ENCODE results near the gene FBLN1. TPM values are rescaled to one million over a fixed set of nuclear protein-coding genes. Genes with fewer than 3 reads are reported as not detected.
"Not testable (repeated sequence)": the region's sequence is repeated elsewhere in the genome, so short reads cannot be mapped to it uniquely, and the experiment has no call there.

FBLN1 gene
- total RNA-seq, 1 donor from 2014 or later = 93.3 TPM

DNA sequence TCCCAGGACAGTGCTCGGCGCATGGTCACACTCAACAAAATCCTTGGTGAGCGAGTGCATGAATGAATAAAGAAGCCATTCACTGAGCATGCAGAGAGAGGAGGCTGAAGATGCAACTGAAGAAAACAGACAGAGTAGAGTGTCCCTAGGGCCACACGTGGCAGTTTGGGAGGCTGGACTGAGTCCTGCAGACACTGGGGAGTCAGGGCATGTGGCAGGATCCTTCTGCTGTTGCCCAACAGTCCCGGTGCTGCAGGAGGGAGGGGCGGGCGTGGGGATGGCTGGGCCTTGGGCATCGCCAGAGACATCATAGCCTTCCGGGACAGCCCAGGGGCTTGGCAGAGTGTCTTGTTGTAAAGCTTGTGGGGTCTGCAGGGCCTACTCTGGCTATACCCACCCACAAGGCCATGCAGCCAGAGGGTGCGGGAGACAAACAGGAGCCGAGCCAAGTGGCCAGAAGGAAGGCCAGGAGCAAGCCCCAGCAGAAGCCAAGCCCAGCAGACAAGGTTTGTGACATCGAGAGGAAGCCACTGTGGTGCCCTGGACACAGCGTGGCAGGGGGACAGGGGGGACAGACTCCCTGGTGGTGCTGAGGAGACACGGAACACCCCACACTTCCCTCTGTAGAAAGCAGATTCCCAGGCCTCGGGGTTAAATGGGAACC, 26.7 kb upstream of the FBLN1 start:
- DNase-seq (no peak), ATAC-seq (peak; percentile 29)
- intact Hi-C loops (cut with micrococcal nuclease) = no loop called here

DNA sequence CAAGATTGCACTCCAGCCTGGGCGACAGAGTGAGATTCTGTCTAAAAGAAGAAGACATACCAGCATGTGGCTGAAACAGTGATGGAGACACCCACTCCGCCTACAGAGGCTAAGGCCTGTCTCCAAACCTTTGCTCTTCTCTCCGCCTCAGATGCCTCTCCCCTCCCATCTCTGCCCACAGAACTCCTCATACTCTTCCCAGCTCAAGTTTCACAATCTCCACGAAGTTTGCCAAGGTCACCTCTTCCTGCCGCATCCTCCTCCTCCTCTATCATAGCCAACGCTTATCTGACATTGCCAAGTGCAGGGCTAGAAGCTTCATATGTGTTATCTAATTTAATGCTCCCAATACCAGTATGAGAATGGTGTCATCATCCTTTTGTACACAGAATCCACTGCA, 25.9 kb upstream of the FBLN1 start:
- ATAC-seq (no peak), DNase-seq (no peak)
- intact Hi-C loops (cut with micrococcal nuclease) = no loop called here

DNA sequence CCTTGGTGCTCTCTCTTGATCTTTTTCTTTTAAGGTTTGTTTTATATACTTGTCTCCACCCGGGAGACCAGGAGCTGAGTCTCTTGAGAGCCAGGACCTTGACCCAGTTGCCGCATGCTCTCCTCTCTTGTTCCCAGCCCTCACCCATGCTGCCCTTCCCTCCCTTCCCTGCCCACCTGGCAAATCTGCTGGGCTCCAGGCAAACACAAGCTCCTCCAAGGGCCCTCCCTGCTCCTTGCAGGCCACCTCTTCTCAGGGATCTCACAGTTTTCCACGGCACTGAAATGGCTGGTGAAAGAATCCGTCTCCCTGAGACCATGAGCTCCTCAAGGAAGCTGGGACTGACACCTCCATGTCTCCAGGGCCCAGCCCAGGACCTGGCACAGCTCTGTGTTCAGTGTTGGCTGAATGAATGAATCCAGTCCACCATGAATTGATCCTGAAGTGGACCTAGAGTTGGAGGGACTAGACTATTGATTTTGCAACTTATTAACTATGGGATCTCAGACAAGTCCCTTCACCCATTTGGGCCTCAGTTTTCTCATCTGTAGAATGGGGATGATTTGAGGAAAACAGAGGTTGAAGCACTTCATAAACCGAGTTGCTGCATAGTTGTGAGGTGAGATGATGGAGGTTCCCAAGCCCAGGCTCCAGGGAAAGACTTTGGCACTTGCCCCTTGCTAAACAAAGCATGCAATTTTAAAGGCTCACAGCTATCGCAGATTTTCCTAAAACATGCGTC, 25.1 kb upstream of the FBLN1 start:
- no peak for ATAC-seq
- intact Hi-C loops (cut with micrococcal nuclease) = no loop called here
- no peak for DNase-seq

DNA sequence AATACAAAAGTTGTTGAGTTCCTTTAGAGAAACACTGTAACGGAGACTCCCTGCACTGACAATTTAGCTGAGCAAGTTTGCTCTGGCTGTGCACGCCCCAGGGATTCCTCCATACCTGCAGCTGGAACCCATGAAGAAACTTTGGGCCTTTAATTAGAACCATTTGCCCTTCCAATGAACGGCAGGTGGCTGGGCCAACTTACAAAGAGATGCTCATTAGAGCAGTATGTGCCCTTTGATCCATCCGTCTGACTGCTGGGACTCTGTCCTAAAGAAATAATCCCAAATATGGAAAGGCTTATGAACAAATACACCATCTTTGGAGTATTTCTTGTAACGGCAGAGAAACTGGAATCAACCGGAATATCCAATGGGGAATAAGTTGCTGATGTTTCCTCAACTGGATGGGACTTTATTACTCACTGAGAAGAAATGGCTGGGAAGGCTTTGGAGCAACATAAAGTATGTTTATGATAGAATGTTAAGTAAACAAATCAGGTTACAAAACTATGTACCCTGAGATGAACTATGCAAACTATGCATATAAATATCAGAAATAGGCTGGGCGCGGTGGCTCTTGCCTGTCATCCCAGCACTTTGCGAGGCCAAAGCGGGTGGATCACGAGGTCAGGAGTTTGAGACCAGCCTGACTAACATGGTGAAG, 24.4 kb upstream of the FBLN1 start:
- DNase-seq (no peak), ATAC-seq (peak; percentile 52)
- intact Hi-C loops (cut with micrococcal nuclease) = no loop called here

DNA sequence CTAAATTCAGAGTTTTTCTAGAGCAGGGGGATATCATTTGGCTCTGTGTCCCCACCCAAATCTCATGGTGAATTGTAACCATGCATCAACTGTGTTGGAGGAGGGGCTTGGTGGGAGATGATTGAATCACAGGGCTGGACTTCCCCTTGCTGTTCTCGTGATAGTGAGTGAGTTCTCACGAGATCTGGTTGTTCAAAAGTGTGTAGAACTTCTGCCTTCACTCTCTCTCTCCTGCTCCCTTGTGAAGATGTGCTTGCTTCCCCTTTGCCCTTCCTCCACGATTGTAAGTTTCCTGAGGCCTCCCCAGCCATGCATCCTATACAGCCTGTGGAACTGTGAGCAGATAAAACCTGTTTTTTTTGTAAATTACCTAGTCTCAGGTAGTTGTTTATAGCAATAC, 22.0 kb upstream of the FBLN1 start:
- intact Hi-C loops (cut with micrococcal nuclease) = no loop called here
- no peak for DNase-seq
- ATAC-seq = no peak

DNA sequence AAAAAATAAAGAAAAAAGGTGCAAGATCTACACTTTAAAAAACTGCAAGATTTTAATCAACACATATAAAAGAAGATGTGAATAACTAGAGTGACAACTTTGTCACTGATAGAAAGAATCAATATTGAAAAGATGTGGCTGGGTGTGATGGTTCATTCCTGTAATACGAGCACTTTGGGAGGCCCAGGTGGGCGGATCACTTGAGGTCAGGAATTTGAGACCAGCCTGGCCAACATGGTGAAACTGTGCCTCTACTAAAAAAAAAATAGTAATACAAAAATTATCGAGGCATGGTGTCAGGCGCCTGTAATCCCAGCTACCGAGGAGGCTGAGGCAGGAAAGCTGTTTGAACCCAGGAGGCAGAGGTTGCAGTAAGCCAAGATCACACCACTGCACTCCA, 21.0 kb upstream of the FBLN1 start:
- intact Hi-C loops (cut with micrococcal nuclease) = no loop called here

DNA sequence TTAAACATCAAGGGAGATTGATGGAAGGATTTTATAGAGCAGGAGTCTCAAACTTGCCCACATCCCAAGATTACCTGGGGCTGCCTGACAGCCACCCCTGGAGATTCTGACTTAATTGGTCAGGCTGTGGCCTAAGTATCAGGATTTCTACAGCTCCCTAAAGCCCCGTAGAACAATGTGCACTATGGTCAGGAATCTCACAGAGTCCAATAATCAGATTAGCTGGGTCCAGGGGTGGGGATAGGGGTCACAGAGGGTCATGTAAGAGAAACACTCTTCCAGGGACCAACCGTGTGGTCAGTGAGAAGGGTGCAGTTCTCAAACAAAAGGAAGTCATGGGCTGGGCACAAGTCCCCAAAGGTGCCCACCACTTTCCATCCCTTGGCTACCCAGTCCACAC, 20.5 kb upstream of the FBLN1 start:
- intact Hi-C loops (cut with micrococcal nuclease) = no loop called here
- DNase-seq = no peak

More for the DNA sequence above, 21.0 kb upstream of the FBLN1 start:
- DNase-seq = no peak
- ATAC-seq = no peak

DNA sequence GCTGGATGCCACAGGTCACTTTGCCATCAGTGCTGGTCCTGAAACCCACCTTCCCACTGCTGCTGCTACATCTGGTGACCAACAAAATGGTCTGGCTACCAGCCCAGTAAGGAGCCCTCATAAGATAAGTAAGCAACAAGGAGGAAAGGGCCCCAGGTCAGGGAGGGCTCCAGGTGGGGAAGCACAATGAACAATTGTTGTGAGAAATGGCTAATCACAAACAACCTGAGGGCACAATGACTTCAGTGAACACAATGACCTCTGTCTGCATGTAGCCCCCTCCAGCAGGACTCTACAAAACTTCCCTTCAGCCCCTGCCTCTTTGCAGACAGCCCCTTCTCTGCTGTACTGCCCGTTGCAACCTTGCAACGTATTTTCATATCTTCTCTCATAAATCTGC, 19.4 kb upstream of the FBLN1 start:
- intact Hi-C loops (cut with micrococcal nuclease) = no loop called here
- no peak for ATAC-seq
- DNase-seq = no peak

More for the DNA sequence above, 20.5 kb upstream of the FBLN1 start:
- ATAC-seq = no peak

DNA sequence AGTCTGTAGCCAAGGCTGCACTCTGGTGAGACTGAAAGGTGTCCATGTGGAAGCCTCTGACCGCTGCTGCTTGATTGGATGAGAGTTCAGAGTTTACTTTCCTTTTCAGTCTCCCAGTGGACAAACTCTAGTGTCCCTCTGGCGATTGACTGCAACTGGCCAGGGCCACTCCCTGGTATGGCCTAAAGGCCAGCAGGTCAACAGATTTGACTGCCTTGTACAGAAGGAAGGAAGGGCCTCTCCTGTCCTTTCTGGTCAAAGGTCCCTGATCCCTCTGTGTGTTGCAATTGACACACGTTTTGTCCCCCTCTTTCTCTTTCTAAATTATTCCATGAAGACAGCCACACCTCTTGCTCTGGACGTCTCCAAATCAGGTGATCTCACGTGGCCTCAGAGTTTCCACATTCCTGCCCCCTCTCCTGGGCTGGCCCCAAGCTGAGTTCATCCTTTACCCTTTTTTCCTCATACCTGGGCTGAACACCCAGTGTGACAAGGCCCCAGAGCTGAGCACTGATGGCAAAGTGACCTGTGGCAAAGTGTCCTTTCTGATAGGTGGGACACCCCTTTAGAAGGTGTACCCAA, 18.7 kb upstream of the FBLN1 start:
- intact Hi-C loops (cut with micrococcal nuclease) = no loop called here
- no peak for DNase-seq
- ATAC-seq = no peak

DNA sequence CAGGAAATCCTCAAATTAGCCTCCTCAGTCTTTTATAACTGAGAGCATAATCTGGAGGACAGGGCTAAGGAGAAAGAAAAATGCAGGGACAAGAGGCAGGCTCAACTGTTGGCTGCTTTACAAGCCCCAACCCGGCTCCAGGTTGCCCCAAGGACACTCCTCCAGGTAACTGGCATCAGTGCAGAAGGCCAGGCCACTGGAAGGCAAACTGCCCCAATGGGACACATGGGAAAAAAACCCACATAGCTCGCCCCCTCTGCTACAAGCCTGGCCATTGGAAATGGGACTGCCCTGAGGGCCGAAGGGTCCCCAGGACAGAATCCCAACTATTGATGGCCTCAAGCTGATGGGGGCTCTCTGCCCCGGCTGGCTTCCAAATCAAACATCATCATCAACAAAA, 17.9 kb upstream of the FBLN1 start:
- intact Hi-C loops (cut with micrococcal nuclease) = no loop called here
- ATAC-seq = no peak
- DNase-seq = no peak

DNA sequence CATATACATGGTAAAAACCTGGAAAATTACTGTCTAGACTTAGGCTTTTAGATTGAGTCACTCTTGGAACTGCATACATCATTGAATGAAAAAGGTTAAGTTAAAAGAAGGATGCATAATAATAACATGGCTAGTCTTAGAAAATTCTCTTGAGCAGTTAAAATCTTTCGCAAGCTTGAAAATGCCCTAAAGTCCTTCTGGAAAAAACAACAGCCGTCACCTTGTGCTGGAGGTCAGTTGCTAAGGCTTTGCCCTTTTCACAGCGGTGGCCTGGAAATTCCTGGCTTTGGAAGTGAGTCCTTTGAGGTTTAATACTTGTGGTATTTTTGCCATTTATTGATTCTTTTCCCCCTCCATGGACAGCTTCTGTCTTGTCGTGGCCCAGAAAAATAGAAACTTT, 17.4 kb upstream of the FBLN1 start:
- DNase-seq (no peak), ATAC-seq (no peak)
- intact Hi-C loops (cut with micrococcal nuclease) = no loop called here

DNA sequence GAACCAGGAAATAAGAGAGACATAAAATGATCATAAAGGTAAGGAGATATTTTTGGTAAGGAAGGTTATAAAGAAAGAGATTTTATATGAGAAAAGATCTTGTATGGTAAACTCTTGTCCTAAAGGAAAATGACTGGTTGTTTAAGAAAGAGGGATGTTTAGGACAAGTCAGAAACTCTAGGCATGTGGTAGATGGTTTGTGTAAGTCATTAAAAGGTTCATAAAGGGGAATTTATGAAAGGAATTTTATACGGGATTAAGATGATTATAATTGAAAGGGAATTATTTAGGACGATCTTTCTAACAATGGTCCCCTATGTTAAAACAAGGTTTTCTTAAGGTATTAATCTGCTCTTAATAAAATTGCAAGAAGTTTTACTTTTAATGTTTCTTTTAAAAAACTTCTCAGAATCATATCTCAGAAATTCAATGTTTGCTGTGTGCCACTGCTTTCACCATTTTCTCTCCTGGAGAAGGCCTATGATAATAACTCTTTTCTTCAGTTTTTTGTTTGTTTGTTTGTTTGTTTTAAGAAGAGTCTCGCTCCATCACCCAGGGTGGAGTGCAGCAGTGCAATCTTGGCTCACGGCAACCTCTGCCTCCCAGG, 13.8 kb upstream of the FBLN1 start:
- intact Hi-C loops (cut with micrococcal nuclease) = no loop called here
- no peak for ATAC-seq
- no peak for DNase-seq

DNA sequence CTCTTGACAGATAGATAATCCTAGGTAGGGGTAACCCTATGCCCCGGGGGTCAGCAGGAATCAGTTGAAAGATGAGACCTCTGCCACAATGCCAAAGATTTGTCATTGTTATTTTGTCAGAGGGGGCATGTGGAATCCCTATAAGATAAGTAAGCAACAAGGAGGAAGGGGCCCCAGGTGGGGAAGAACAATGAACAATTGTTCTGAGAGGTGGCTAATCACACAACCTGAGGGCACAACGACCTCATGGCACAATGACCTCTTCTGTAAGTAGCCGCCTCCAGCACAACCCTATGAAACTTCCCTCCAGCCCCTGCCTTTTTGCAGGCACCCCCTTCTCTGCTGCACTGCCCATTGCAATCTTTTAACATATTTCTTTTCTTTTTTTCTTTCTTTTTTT, 11.8 kb upstream of the FBLN1 start:
- intact Hi-C loops (cut with micrococcal nuclease) = no loop called here
- DNase-seq = no peak
- no peak for ATAC-seq

DNA sequence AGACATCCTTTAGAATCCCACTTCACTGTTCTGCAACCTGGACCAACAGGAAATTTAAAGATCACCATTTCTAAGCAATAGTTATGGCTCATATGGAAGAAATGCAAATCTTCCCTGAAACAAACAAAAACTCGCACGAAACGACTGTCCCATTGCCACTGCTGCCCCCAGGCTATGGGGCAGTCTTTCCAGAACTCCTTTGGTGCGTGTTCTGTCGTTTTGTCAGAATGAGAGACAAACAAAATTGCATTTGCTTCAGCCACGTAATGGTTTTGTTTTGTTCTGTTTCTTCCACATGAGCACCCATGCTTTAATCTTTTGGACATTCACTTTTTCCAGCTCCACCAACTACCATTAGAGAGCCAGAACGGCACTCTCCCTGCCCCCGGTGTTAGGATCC, 10.8 kb upstream of the FBLN1 start:
- ATAC-seq (no peak), DNase-seq (no peak)
- intact Hi-C loops (cut with micrococcal nuclease) = no loop called here

DNA sequence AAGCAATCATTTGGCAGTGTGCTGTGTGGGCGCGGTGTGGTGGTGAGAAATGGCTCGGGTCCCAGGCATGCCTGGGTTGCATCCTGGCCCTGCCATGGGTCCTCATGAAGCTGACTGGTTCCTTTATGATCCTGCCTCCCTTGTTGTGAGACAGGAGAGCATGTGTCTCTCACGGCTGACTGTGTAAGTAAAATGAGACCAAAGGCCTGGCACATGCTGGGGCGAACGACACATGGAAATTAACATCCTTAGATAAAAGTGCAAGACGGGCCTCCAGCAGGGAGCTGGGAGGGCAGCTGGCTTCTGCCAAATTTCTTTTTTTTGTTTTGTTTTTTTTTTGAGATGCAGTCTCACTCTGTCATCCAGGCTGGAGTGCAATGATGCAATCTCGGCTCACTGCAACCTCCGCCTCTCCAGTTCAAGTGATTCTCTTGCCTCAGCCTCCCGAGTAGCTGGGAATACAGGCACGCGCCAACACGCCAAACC, 9.4 kb upstream of the FBLN1 start:
- ATAC-seq (peak; percentile 70), DNase-seq (peak; percentile 53)
- intact Hi-C loops (cut with micrococcal nuclease) = no loop called here

DNA sequence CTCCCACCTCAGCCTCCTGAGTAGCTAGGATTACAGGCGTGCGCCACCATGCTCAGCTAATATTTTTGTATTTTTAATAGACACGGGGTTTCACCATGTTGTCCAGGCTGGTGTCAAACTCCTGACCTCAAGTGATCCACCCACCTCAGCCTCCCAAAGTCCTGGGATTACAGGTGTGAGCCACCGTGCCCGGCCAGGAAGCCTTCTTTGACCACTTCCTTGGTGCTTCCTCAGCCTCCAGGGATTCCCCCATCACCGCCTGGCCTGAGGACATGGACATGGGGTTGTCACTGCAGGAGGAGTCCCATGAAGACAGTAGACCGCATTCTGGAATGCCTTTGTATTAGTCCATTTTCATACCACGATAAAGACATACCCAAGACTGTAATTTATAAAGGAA, 8.4 kb upstream of the FBLN1 start:
- DNase-seq; ATAC-seq; intact Hi-C loops (cut with micrococcal nuclease): not testable (repeated sequence)

DNA sequence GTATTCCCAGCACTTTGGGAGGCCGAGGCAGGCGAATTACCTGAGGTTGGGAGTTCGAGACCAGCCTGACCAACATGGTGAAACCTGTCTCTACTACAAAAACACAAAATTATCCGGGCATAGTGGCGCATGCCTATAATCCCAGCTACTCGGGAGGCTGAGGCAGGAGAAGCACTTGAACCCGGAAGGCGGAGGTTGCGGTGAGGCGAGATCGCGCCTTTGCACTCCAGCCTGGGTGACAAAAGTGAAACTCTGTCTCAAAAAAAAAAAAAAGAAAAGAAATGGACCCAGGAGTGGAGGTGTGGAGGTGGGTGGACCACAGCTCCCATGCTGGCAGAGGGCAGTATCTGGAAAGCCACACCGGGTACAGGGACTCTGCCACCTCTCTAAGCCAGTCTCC, 7.1 kb upstream of the FBLN1 start:
- intact Hi-C loops (cut with micrococcal nuclease); ATAC-seq; DNase-seq: not testable (repeated sequence)

DNA sequence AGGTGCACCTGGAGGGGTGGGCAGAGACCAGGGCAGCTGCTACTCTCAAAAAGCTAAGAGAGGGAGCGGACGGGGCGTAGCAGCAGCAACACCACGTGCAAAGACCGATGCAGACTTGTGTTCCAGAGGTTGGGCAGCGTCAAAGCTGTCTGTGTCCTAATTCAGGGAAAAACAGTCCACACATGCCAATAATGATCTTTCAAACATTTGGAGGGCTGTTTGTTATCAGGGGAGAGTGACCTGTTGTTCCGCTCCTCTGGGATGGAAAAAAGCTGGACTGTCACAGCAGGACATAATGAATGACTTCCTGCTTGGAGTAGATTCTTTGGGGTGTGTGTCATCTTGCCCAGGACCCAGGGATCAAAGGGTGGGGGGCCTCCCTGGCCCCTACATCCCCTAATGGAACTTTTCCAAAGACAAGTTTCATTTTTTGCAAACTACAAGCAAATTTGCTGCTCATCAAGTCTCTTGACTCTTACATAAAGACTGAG, 6.2 kb upstream of the FBLN1 start:
- peak; percentile 48 for ATAC-seq
- intact Hi-C loops (cut with micrococcal nuclease) = no loop called here
- DNase-seq = no peak

DNA sequence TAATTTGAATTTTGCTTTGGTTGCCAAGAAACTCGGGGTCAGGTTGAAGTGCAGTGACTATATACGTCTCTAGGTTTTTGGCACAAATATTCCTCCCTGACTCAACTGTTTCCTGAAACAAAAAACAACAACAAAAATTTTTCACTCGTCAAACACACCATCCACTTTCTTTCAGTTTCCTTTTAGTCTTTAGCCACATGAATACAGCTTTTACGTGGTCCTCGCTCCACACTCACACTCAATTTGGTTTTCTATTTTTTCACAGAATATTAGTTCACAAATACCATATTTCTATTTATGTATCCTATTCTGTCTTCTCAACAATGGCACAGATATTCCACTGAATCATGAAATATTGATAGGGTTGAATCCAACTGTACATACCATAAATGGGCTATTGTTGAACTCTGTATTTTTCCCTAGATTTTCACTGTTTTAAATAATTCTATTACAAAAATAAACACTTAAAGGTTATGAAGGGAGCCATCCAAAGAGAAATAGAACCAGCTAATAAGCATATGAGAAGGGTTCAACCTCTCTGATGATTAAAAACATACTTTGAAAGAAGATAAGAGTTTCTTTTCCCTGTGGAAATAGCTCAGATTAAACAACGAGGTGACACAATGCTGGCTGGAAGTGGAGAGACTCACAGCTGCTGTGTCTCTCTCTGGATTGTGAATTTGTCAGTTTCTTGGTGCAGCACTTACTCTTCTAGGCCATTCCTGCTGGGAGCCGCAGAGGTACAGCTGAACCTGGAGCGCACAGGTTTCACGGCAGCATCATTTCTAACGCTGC, 5.1 kb upstream of the FBLN1 start:
- DNase-seq (no peak), ATAC-seq (peak; percentile 39)
- intact Hi-C loops (cut with micrococcal nuclease) = no loop called here

Data from left ventricle myocardium superior (tissue), 1 donor.